ENCODE data around the gene IFNG-AS1.

GRCh38 chr12:68011882-68012207 is 22.6 kb downstream of the IFNG-AS1 start:
- TF ChIP-seq CTCF (IDR thresholded peaks at IDR 0.05) (no peak), POLR2A (IDR thresholded peaks at IDR 0.05) (no peak)
